GM12874 (cell line): Measurements from ENCODE around the gene COX4I1.

Source experiments
- CTCF ChIP-seq: IDR thresholded peaks from 2 replicates; pipeline ENCODE4 v1.5.1; 2011; ENCODE audit warnings: low read depth, mild to moderate bottlenecking, control low read depth, low read length, moderate library complexity; ENCODE audit not compliant: insufficient read depth

Gene COX4I1

GRCh38 chr16:85794696-85795095 lies 4.8 kb upstream of the COX4I1 start:
- no peak for TF ChIP-seq CTCF

- no peak for TF ChIP-seq CTCF
Measured at GRCh38 chr16:85796152-85796551, 3.3 kb upstream of the COX4I1 start.

- TF ChIP-seq CTCF, result no peak
Measured at GRCh38 chr16:85796599-85796998, 2.9 kb upstream of the COX4I1 start.

GRCh38 chr16:85798283-85798776 lies 1.2 kb upstream of the COX4I1 start:
- TF ChIP-seq CTCF, result no peak

- TF ChIP-seq CTCF, result peak; percentile 15; the same call in 1 of the 2 replicates
Measured at GRCh38 chr16:85798901-85799496, 496 bp upstream of the COX4I1 start.

GRCh38 chr16:85800321-85800669 lies 800 bp downstream of the COX4I1 start:
- TF ChIP-seq CTCF, result no peak

- TF ChIP-seq CTCF, result no peak
Measured at GRCh38 chr16:85803570-85803969, 4.1 kb downstream of the COX4I1 start.
